ENCODE results near the gene ELMO1. TPM values are rescaled to one million over a fixed set of nuclear protein-coding genes. Genes with fewer than 3 reads are reported as not detected.

Gene ELMO1
- total RNA-seq, 2 donors from 2014 or later = 5.6 to 16.1 TPM

DNA sequence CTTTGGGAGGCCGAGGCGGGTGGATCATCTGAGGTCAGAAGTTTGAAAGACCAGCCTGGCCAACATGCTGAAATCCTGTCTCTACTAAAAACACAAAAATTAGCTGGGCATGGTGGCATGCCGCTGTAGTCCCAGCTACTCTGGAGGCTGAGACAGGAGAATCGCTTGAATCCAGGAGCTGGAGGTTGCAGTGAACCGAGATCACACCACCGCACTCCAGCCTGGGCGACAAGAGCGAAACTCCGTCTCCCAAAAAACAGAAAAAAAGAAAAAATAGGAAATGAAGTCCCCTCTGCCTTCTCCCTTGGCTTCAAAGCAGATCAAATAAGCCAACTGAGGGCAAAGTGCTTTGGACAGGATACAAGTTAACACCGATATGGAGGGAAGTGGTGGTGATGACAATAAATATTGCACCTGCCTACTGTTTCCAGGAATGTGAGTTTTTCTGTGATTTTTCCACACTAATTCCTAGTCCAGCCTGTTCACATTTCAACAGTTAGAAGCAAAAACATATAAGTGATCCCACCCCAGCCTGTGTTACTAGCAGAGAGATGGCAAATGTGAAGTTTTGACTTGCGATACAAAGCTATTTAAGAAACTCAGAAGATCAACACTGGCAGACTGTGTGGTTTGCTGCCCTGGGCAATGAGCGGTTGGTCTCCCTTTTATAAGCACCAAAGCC is 433.2 kb downstream of the ELMO1 start:
- DNase-seq = no peak
- intact Hi-C loops (cut with DNase I, micrococcal nuclease) = no loop called here
- no peak for ATAC-seq

DNA sequence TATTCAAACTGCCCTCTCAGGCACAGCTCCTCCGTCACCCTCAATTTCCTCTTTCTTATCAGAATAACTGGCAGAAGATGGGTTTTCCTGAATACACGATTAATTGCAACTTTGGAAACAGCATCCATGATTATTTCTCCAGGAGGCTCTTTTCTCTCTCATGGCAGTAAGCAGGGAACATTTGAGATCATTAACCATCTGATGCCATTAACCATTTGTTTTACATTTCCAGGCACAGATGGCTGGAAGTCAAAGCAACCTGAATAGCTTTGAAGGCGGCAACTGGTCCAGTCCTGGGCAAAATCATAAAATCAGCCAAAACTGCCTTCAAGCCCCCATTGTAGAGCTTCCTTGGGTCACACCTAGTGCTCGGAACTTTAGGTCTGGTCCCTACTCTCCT is 434.9 kb downstream of the ELMO1 start:
- ATAC-seq = no peak
- intact Hi-C loops (cut with DNase I, micrococcal nuclease) = no loop called here
- no peak for DNase-seq

DNA sequence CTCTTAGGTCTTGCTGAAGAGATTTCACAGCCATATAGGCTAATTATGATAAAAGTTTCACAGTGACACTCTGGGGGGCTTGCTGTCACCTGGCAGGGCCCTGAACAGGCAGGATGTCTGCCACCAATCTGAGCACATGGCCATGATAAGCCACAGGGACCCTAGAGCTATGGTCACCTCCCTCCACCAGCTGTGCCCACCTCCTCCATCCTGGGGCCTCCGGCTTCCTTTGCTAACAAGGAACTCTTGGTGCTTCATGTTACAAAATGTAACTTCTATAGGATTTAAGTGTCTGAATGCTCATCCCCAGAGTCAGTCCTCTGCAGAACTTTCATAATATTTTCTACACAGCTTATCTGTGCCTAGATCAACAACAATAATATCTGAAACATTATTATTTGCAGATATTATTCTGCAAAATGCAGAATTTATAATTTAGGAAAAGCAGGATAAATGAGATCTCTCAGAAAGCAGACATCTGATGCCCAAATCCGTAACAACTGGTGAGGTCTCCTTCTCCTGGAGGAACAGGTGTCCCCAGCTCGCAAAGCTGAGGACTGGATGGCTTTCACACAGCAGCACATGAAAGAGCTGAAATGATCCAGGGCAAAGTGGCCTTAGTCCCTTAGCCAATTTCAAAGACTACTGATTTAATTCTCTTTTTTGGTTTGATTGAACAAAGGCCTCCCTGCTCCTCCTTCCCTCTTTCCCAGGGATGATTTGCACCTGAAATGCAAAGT is 437.3 kb downstream of the ELMO1 start:
- intact Hi-C loops (cut with DNase I, micrococcal nuclease) = no loop called here

DNA sequence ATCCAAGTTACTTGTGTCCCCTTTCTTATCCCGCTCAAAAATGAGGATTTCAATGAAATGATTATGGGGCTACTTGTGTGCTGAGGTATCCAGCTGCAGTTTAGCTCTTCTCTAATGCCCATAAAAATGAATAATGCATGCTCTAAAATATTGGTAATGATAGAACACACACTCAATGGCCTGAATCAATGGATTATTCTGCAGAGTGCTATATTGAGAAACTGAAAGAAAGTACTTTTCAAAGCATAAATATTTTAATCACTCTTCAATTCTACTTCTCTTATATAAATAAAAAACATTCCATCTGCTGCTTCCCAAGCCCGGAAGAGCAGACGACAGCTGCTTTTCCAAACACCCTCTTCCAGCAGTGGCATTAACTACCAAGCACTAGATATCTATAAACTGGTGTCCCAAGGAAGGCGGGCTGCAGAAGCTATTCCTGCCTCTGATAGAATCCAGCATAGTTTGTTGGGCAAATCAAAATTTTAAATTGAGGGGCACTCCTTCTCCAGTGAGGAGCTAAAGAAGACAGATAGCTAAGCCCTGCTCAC is 439.5 kb downstream of the ELMO1 start:
- DNase-seq (no peak), ATAC-seq (no peak)
- intact Hi-C loops (cut with DNase I, micrococcal nuclease) = no loop called here

More for the DNA sequence above, 437.3 kb downstream of the ELMO1 start:
- DNase-seq (no peak), ATAC-seq (no peak)

DNA sequence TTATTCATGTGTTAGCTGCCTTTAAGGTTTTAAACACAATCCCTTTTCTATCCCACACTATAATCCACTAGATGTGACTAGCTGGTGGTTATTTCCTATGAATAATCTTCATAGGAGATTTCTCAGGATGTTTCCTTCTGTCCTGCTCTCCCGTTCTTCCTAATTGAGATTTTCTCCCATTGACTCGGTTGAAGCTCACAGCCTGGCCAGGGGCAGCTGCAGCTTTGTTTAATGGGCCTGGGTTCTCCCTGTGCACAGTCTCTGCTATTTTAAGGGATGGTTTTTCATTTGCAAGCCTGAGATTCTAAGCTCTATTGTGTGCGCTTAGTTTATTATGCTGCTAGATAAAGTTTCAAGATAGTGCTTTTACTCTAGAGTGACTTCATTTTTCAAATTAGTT is 441.0 kb downstream of the ELMO1 start:
- ATAC-seq = no peak
- DNase-seq = no peak
- intact Hi-C loops (cut with DNase I, micrococcal nuclease) = no loop called here

DNA sequence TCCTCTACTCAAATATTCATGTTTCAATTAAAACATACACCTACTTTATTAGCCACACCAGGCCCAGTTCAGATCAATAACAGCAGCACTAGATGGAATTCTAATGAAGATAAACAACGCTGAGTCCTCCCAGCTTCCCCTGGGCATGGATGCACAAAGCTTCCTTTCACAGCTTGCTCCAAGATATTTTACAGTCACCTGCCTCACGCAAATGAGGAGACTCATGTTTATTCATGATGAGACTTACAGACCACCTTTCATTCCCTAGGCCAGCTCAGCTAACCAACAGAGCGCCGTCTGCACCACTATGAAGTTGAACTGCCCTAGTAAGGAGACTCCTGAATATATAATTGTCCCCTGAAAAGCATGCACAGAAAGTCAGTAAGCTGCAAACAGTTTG is 441.4 kb downstream of the ELMO1 start:
- ATAC-seq = no peak
- intact Hi-C loops (cut with DNase I, micrococcal nuclease) = no loop called here
- no peak for DNase-seq

DNA sequence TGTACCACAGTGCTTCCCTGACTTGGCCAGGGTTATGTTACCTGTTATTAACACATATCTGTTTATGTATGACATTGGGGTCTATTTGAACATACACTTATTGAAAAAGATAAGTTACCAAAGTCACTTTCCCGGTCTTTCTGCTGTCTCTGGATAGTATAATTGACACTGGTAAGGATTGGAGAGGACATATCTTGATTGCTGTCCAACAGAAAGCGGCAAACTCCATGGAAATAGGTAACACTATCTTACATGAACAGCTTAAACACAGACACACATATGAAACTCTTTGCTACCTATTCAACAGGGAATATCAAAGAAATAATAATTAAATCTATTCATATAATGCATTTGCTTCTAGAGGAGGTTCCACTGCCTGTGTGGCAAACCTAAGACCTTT is 441.9 kb downstream of the ELMO1 start:
- ATAC-seq = no peak
- DNase-seq = no peak
- intact Hi-C loops (cut with DNase I, micrococcal nuclease) = no loop called here

DNA sequence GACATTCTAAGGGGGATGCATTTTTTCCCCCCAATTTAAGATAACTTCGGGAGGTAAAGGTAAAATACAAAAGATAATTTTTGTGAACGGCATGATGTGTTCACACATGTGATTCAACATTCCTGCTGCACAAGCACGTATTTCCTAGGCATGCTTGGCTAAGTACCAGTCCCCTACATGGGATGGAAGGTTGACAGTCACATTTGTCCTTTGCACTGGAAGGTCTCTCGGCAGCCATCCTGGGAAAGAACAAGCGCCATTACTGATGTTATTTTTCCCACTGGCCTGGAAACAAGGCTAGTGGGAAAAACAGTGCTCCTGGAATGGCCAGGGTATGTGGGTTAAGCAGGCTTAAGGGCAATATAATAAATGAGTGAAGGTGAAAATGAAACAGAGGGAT is 448.2 kb downstream of the ELMO1 start:
- no peak for ATAC-seq
- DNase-seq = no peak
- intact Hi-C loops (cut with DNase I, micrococcal nuclease) = no loop called here

DNA sequence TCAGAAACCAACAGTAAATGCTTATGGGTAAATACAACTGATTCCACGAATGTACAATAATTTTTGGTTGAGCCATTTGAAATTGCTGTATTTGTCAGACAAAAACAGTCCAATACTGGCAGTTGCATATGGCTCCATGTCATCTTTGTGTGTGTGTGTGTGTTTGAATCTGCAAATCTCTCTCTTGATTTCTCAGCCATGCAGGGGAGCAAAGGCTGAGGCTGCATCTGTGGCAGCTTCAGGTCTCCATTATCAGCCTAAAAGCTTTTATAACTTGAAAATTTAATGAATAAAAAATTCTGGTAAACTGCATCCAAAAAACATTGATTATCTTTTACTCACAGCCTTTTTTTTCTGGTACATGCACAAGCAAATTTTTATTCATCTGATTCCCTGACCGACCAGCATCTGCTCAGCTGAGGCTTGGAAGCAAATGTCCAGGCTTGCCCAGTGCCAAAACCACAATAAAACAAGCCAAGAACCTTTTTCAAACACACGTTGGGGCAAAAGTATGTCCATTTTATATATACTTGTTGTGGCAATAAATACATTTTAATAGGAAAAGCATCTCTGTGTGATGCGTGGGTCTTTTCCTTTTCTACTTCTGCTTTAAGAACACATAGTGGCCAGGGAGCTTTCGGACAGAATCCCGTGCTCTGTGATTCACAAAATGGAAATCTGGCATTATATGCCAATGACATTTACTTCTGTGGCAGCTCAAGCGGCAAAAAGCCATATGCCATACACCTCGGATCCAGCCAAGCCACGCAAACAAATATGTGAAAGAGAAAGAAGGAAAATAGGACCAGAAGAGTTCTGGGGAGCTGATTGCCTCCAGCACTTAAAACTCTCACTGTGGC is 448.8 kb downstream of the ELMO1 start:
- DNase-seq (no peak), ATAC-seq (no peak)
- intact Hi-C loops (cut with DNase I, micrococcal nuclease) = no loop called here

DNA sequence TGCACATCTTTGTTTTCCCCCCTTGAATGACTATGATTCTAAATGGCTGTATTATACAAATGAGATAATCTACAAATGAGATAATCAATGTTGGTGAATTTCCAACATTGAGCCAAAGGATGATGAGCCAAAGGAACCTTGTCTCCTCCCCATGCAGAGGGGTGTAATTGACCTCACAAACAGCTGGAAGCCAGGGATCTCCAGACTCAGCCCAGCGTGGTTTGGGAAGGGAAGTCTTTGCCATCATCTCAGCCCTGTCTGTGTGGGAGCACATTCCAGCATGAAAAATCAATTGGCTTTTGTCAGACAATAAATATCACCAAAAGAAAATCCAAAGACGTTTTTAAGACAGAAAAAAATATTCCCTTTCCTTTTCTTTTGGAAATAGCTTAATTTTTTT is 452.9 kb downstream of the ELMO1 start:
- intact Hi-C loops (cut with DNase I, micrococcal nuclease) = no loop called here
- ATAC-seq (no peak), DNase-seq (no peak)

DNA sequence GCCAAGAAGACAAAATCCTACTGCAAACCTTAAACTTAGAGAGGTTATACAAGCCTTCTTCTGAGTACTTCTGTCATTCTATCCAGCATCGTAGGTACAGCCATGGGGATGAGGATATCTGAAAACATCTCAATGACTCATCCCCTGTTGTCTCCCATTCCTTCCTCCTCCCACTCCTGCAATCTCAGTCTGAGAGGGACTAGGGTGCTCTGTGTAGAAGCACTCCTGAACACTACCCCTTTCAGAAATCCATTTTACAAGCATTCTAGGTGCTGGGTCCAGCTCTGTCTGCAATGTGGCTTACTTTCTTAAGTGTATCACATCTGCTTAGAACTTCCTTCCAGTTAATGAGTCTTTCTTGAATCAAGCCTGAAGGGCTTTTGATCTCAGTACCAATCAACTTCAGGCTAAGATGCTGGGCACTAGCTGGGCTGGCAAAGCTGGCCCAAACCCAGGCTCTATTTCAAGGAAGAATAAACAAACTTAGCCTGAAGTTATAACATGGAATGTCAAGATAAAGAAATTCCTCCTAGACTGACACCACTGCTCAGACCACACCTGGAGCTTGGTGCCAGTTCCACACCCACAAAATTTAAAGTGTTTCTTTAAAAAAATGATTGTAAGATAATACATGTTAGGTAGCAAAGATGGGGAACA is 454.1 kb downstream of the ELMO1 start:
- intact Hi-C loops (cut with DNase I, micrococcal nuclease) = no loop called here
- DNase-seq (no peak), ATAC-seq (no peak)

DNA sequence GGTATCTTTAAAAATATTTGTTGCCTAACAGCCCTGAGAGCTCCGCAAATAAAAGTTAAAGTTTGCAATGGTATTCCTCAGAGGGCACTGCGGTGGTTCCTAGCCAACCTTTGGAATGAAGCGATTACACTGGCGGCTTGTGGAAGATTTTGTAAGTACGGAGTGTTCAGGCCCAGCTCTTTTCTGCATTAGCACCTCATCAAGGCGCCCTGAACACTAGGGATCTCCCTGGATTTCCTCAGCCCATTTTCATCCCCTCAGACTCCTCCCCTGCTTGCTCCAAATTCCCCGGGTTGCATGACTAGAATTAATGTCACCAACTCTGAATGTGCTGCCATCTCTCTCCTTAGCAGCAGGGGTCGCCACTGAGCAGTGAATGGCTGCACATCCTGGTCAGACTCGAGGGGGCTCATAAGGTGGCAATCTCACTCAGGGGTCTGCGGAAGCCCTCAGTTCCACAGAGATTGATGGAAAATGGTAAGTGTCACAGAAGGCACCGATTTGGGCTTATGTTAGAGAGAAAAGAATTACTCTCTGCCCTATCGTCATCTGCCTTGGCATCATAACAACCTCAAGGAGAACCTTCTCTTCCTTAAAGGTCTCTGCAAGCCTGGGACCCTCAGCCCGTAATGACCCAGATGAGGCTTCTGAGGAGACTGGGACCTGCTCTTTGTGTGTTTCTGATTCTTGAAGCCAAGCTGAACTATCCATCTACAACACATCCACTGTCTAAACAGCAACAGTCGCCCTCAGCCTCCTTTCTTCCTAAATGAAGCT is 461.5 kb downstream of the ELMO1 start:
- intact Hi-C loops (cut with DNase I, micrococcal nuclease) = no loop called here
- peak in 1 of 2 donors; percentile 59 for DNase-seq
- ATAC-seq = peak; percentile 52

DNA sequence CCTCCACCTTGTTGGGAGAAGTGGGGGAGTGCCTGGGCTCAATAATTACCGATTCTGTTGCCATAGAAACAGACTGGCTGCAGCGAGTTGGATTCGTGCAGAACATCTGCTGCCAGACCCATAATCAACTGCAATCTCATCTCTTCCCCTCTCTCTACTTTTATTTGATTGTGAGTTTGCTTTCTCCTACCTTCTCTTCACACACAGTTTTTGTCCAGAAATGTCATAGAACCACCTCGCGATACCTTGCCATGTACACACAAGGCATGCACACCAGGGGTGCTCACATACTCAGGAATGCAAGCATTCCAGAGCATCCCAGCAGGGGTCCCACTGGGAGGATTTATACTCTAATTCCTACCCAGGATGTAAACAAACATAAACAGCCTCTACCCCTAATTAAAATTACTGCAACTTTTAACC is 462.1 kb downstream of the ELMO1 start:
- intact Hi-C loops (cut with DNase I, micrococcal nuclease) = no loop called here
- DNase-seq = no peak
- ATAC-seq = no peak

DNA sequence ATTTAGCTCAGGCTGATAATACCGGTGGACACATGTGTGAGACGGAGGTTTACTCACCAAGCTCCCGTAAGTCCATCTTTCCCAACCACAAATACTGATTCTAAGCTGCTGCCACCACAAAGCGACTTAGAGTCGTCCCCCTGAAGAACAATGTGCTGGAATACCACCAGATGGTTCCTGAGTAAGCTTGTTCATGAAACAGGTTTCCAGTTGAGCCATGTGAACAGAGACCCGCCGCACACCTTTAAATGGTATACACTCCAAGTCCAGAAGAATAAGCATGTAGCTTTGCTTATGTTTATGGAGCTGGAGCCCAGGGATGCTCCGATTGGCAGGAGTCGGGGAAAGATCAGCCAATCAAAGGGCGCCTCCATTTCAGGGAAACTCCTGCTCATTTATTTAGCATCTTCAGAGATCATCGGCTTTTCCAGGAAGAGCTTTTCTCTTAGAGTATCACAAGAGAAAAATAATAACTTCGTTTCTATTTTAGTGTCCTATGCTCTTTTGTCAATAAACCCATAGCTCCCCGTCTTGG is 462.7 kb downstream of the ELMO1 start:
- DNase-seq (no peak), ATAC-seq (no peak)
- intact Hi-C loops (cut with DNase I, micrococcal nuclease) = no loop called here

DNA sequence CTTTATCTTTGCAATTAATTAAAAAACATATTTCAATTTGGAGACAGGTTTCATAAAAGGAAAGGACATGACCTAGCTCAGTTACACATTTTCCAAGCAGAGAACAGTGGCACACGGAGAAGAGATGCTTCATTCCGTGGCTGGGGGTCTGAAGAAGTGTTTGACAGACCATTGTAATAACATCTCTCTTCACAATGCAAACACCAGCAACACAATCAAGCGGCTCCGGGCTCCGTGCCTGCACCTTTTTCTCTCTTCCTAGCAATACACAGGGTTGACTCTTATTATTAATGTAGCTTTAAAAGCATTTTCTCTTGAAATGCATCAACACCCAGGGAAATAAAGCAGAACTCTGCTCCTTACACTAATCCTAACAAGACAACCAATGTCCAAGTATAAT is 463.3 kb downstream of the ELMO1 start:
- intact Hi-C loops (cut with DNase I, micrococcal nuclease) = no loop called here
- no peak for DNase-seq
- ATAC-seq = no peak

DNA sequence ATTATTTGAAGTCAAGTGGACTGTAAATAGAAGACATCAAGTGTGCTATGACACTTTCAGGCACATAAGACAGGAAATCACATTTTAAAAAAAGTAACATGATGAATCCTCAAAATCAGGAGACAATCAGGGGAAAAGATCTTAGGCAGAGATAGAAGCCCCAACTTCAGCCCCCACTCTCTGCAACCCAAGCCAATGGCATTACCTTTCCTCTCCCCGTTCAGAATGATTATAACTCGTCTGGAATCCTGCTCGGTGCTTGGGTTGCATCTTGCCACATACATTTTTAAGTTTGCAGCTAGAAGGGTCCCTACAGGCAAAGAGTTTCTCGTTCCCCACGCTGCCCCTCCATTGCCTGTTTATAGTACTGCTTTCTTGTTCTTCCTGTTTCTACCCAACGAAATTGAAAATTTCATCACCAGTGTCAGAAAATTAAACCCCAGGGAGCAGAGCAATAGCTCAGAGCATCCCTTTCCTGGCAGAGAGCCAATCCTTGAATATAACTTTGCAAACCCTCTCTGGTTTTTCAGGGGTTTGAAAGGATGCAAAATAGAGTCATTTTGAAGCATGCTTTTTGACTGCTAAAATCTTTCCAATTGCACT is 463.9 kb downstream of the ELMO1 start:
- DNase-seq (no peak), ATAC-seq (no peak)
- intact Hi-C loops (cut with DNase I, micrococcal nuclease) = no loop called here

DNA sequence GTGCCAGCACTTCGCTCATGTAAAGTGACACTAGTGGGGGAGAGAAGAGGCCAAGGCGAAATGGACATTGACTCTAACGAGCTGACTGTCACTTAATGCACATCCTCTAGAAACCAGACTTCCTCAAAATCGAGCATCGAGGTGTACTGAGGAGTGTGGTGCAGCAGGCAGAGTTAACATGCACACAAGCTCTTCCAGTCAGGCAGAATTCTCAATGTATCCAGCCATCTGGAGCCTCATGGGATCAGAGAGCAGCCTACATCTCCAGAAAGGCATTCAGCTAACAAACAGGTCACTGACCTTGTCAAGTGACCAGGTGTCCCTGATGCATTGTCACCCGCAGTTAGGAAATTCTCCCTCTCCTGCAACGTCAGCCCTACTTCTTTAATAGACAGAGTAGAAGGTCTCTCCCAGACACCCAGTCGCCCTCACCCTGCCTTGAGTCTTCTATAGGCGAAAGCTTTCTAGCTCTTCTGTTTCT is 464.6 kb downstream of the ELMO1 start:
- ATAC-seq (no peak), DNase-seq (no peak)
- intact Hi-C loops (cut with DNase I, micrococcal nuclease) = no loop called here

DNA sequence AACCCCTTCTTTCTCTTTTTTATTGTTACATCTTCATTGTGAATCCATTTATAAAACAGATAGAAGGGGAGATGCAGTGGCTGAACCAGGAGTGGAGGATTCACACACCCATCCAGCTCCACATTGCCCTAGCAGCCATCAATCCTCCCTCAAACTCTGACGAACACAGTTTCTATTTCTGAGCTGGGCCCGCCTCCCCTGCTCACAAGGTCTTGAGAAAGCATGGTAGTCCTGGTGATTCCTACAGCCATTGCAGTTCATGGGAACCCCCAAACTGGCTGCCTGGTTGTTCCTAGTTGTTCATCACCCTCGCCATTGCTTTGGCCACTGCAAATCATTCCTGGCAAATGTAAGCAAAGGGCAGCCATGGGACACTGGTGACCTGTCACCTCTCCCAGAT is 465.9 kb downstream of the ELMO1 start:
- intact Hi-C loops (cut with DNase I, micrococcal nuclease) = no loop called here
- ATAC-seq (no peak), DNase-seq (no peak)

All from left colon (tissue), 2 donors.